ENCODE measurements around the gene AUH. TPM values are rescaled to one million over a fixed set of nuclear protein-coding genes. Genes with fewer than 3 reads are reported as not detected.

Gene AUH
- total RNA-seq, 1 donor from 2014 or later = 62.6 TPM

DNA sequence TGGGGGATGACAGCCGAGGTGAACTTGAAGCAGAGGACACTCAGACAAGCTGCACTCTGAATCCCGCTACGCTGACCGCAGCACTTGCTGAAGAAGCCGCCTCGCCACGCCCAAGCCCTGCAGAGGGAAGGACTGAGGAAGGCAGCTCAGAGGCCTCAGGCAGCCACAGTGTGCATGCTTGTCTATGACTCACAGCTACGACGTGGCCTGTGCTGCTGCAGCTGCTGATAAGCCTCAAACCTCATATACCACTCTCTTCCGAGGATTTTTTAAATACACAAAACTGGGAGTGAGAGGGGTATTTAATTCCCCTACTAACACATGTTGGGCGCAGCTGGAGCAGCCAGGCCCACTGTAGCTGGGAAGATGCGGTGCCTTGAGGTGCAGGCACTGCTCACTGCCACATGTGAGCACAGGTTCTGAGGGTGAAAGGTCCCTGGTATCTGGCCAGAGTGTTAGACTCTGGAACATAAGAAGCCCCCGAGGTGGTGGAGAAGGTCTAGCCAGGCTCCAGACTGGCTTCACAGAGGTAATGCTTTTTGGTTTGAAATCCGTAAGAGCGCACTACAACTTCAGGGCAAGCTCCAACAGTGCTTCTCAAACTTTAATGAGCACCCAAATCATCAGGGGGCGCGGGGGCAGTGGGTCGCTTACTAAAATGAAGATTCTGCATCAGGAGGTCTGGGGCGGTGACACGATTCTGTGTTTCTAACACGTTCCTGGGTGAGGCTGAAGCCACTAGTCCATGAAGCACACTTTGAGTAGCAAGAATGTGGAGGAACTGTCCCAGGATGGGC is 196.8 kb downstream of the AUH start:
- H3K4me3 Mint-ChIP-seq (ENCODE audit: low read depth) = peak overlapping the region; percentile 84
- H3K9me3 Mint-ChIP-seq = peaks cover 6% of the 10 kb centered on the region
- DNase-seq (ENCODE audit: low spot score) = peak; percentile 82
- peaks cover 58% of the 10 kb centered on the region for H3K4me1 Mint-ChIP-seq (ENCODE audit: low read depth)
- intact Hi-C loops (cut with micrococcal nuclease) = loop anchor here (1.0 to 5.0 kb wide), 7 partner anchors 9 to 182 kb away; no protein-coding TSS in a partner anchor
- peak overlapping the region; percentile 98 for H3K27ac Mint-ChIP-seq
- H3K36me3 Mint-ChIP-seq (ENCODE audit: low read depth) = peaks cover 40% of the 10 kb centered on the region
- no peaks in the 10 kb centered on the region for H3K27me3 Mint-ChIP-seq (ENCODE audit: low read depth)

Other genes starting within 250 kb of the AUH start
- gene NFIL3, start 61.9 kb upstream of the AUH start, total RNA-seq = 191 and 192 TPM in 2 replicates